Stimulated activated CD4-positive, alpha-beta T cell treated with anti-CD3 and anti-CD28 coated beads, Interleukin-15, amount 100 ng/mL, for 1 hour (primary cell): ENCODE results near the gene CHMP6.

ENCODE experiments used
- DNase-seq, 2 donors: peaks; one replicate each; pipeline ENCODE4 v3.0.0-alpha.2; 2020; ENCODE audit warnings: low read depth in 1 of 2, low spot score in 1 of 2

Gene CHMP6

GRCh38 chr17:80956321-80957190, 35.1 kb upstream of the CHMP6 start:
- no peak for DNase-seq

GRCh38 chr17:80957461-80957941, 34.1 kb upstream of the CHMP6 start:
- no peak for DNase-seq

- DNase-seq, result no peak
These were observed 32.2 kb upstream of the CHMP6 start for GRCh38 chr17:80959330-80960036.

- DNase-seq, result no peak
These were observed 31.4 kb upstream of the CHMP6 start for GRCh38 chr17:80960037-80960796.

- DNase-seq, result no peak
These were observed 30.7 kb upstream of the CHMP6 start for GRCh38 chr17:80960797-80961452.

GRCh38 chr17:80961541-80962330, 29.9 kb upstream of the CHMP6 start:
- DNase-seq, result no peak

GRCh38 chr17:80962356-80963329, 29.0 kb upstream of the CHMP6 start:
- no peak for DNase-seq

GRCh38 chr17:80963812-80964543, 27.7 kb upstream of the CHMP6 start:
- no peak for DNase-seq

- no peak for DNase-seq
These were observed 27.1 kb upstream of the CHMP6 start for GRCh38 chr17:80964544-80964856.

GRCh38 chr17:80964859-80965580, 26.6 kb upstream of the CHMP6 start:
- DNase-seq, result no peak

GRCh38 chr17:80965606-80966005, 26.0 kb upstream of the CHMP6 start:
- no peak for DNase-seq

GRCh38 chr17:80967404-80967872, 24.2 kb upstream of the CHMP6 start:
- DNase-seq, result no peak

- DNase-seq, result no peak
These were observed 23.0 kb upstream of the CHMP6 start for GRCh38 chr17:80968602-80969029.

- no peak for DNase-seq
These were observed 22.5 kb upstream of the CHMP6 start for GRCh38 chr17:80969030-80969673.

- DNase-seq, result no peak
These were observed 22.0 kb upstream of the CHMP6 start for GRCh38 chr17:80969674-80970043.

- no peak for DNase-seq
These were observed 21.4 kb upstream of the CHMP6 start for GRCh38 chr17:80970044-80970761.
